OCI-LY7 (cell line): ENCODE results near the gene FOXA2. TPM values are rescaled to one million over a fixed set of nuclear protein-coding genes. Genes with fewer than 3 reads are reported as not detected.

Experiments used
- BruUV-seq: library from RNA; stranded (reverse); fragments of 400-500 nt; replicated peaks from 2 replicates; lab custom pipeline; 2021; lab: Mats Ljungman, UMichigan
- CTCF ChIA-PET: fragments of 300-600 bp; sonication (Branson Sonifier 250); formaldehyde crosslinking; loops from one replicate; lab custom pipeline; 2022; ENCODE audit warnings: antibody characterized with exemption; ENCODE audit not compliant: unreplicated experiment; lab: Charles Lee
- POLR2A ChIA-PET: fragments of 300-600 bp; sonication (Branson Sonifier 250); formaldehyde crosslinking; loops from one replicate; lab custom pipeline; 2022; ENCODE audit warnings: antibody characterized with exemption; lab: Charles Lee
- DNase-seq: peaks from one replicate; pipeline ENCODE4 v3.0.0-alpha.2; 2015; ENCODE audit warnings: low spot score
- H2AFZ ChIP-seq: fragments of 200-600 bp; sonication (generic), shearing (Covaris generic); 2 replicates; pipeline ENCODE4 v1.6.1; 2014; ENCODE audit warnings: mild to moderate bottlenecking, antibody characterized with exemption, low read length, moderate library complexity
- H3K27ac ChIP-seq: fragments of 200-600 bp; sonication (generic); 2 replicates; pipeline ENCODE4 v1.5.1; 2014; ENCODE audit warnings: mixed run types, low read depth, mild to moderate bottlenecking, moderate library complexity, low read length, inconsistent platforms; ENCODE audit not compliant: poor library complexity, severe bottlenecking
- H3K36me3 ChIP-seq: fragments of 200-600 bp; sonication (generic); 2 replicates; pipeline ENCODE4 v1.6.1; 2014; ENCODE audit warnings: mild to moderate bottlenecking, antibody characterized with exemption, low read length, moderate library complexity, mixed read lengths; ENCODE audit not compliant: insufficient read depth
- H3K4me1 ChIP-seq: fragments of 200-600 bp; sonication (generic); 2 replicates; pipeline ENCODE4 v1.5.1; 2014; ENCODE audit warnings: mild to moderate bottlenecking, low read length; ENCODE audit not compliant: insufficient read depth, poor library complexity, severe bottlenecking
- H3K4me2 ChIP-seq: fragments of 200-600 bp; sonication (generic); 2 replicates; pipeline ENCODE4 v1.6.1; 2014; ENCODE audit warnings: mild to moderate bottlenecking, low read length
- H3K4me3 ChIP-seq: fragments of 200-600 bp; sonication (generic); 2 replicates; pipeline ENCODE4 v1.5.1; 2014; ENCODE audit warnings: mild to moderate bottlenecking, low read depth, low read length; ENCODE audit not compliant: poor library complexity, severe bottlenecking
- H3K79me2 ChIP-seq: fragments of 200-600 bp; sonication (generic); 2 replicates; pipeline ENCODE4 v1.6.1; 2016; ENCODE audit warnings: low read depth, mild to moderate bottlenecking, low read length, moderate library complexity, mixed read lengths; ENCODE audit not compliant: insufficient read depth
- H3K9me2 ChIP-seq: fragments of 200-600 bp; sonication (generic); 2 replicates; pipeline ENCODE4 v1.6.1; 2016; ENCODE audit warnings: mild to moderate bottlenecking, low read length, mixed read lengths; ENCODE audit not compliant: insufficient read depth
- H3K9me3 ChIP-seq: fragments of 200-600 bp; sonication (generic); 2 replicates; pipeline ENCODE4 v1.6.1; 2014; ENCODE audit warnings: mild to moderate bottlenecking, mixed run types, low read length, mixed read lengths
- H4K20me1 ChIP-seq: fragments of 200-600 bp; sonication (generic); 2 replicates; pipeline ENCODE4 v1.6.1; 2014; ENCODE audit warnings: mild to moderate bottlenecking, antibody characterized with exemption, low read length, moderate library complexity, mixed read lengths; ENCODE audit not compliant: insufficient read depth
- CTCF ChIP-seq: fragments of 200-600 bp; sonication (generic); conservative IDR thresholded peaks from 2 replicates; pipeline ENCODE4 v1.5.1; 2014; ENCODE audit warnings: mild to moderate bottlenecking, antibody characterized with exemption, low read length, moderate library complexity, mixed read lengths
- EZH2phosphoT487 ChIP-seq: fragments of 200-600 bp; sonication (generic); IDR thresholded peaks from 2 replicates; pipeline ENCODE4 v1.6.1; 2018; ENCODE audit warnings: low read depth, borderline replicate concordance, mild to moderate bottlenecking, mixed run types, antibody characterized with exemption, low read length, moderate library complexity, mixed read lengths
- intact Hi-C: fragments of 100-400 bp; cut with micrococcal nuclease; formaldehyde crosslinking; loops from one replicate; pipeline ENCODE4 v1.10.0; 2022; ENCODE audit not compliant: unreplicated experiment
- total RNA-seq, 2 experiments: library from RNA; depleted of rRNA in 1 of 2; stranded (reverse); fragments of >200 nt in 1 of 2; shearing (Covaris generic) in 1 of 2; gene quantifications; 2 replicates each; pipeline ENCODE4 v1.2.3, GENCODE V29; 2014 to 2022

Gene FOXA2
- total RNA-seq, 2 experiments from 2014 or later = not detected

DNA sequence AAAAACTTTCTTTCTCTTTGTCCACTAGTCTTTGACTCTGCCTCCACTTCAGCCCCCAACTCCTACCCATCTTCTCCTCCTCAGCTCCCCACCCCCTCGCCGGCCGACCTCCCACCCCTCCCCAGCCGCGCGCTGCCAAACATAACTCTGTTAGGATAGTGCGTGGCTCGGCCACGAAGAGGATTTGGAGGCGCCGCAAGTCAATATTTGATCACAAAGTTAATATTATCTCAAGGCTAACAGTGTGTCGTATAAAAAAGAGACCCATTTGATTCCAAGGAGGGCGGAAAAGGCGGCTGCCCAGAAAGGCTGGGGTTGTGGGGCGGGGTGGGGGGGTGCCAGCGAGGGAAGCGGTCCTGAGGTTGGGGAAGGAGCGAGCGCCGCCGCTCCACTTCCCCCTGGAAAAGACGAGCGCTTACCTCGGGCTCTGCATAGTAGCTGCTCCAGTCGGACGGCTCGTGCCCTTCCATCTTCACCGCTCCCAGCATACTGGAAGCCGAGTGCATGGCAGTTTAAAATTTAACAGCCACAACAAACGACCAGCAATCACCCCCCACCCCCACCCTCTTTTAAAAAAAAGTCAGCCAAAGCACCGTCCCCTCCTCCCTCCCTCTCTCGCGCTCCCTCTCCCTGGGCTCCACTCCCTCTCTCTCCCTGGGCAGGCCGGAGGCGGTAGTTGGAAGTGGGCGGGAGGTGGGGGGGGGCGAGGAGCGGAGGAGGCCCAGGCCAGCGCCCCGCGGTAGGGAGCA is 425 bp downstream of the FOXA2 start:
- ChIA-PET POLR2A (no interaction called here), CTCF (no interaction called here)
- intact Hi-C loops = no loop called here
- Histone ChIP-seq H3K4me3 (no peak overlapping the region), H3K9me2 (no peaks in the 10 kb centered on the region), H4K20me1 (no peaks in the 10 kb centered on the region), H3K27ac (no peak overlapping the region), H2AFZ (no peak overlapping the region), H3K79me2 (no peaks in the 10 kb centered on the region), H3K36me3 (no peaks in the 10 kb centered on the region), H3K4me1 (no peaks in the 10 kb centered on the region), H3K4me2 (no peak overlapping the region), H3K9me3 (no peaks in the 10 kb centered on the region)
- no peak for DNase-seq
- TF ChIP-seq EZH2phosphoT487 (no peak), CTCF (no peak)
- no TSS peak for BruUV-seq

GRCh38 chr20:22582964-22583772 is 1.2 kb downstream of the FOXA2 start:
- Histone ChIP-seq H3K9me2 (no peaks in the 10 kb centered on the region), H3K36me3 (no peaks in the 10 kb centered on the region), H3K4me3 (no peak overlapping the region), H3K27ac (no peak overlapping the region), H3K79me2 (no peaks in the 10 kb centered on the region), H3K9me3 (no peaks in the 10 kb centered on the region), H3K4me2 (no peak overlapping the region), H4K20me1 (no peaks in the 10 kb centered on the region), H3K4me1 (no peaks in the 10 kb centered on the region), H2AFZ (no peak overlapping the region)
- DNase-seq = no peak
- ChIA-PET CTCF (no interaction called here), POLR2A (no interaction called here)
- BruUV-seq = no TSS peak
- TF ChIP-seq CTCF = no peak
- no peak for TF ChIP-seq EZH2phosphoT487
- intact Hi-C loops = no loop called here
